NCI-H1694 (cell line): Measurements from ENCODE around the gene SFT2D2.

Source experiments
- DNase-seq: peaks from one replicate; lab custom pipeline; 2025; lab: John Stamatoyannopoulos, UW

The SFT2D2 gene

GRCh38 chr1:168223681-168224540 is 1.9 kb upstream of the SFT2D2 start:
- no peak for DNase-seq

GRCh38 chr1:168224991-168225390 is 813 bp upstream of the SFT2D2 start:
- no peak for DNase-seq

- DNase-seq: no peak
Observed at GRCh38 chr1:168227620-168228019, 1.8 kb downstream of the SFT2D2 start.

- no peak for DNase-seq
Observed at GRCh38 chr1:168229893-168230292, 4.1 kb downstream of the SFT2D2 start.

GRCh38 chr1:168230709-168231108 is 4.9 kb downstream of the SFT2D2 start:
- no peak for DNase-seq

GRCh38 chr1:168234846-168235547 is 9.2 kb downstream of the SFT2D2 start:
- peak; percentile 44 for DNase-seq

GRCh38 chr1:168235548-168235885 is 9.7 kb downstream of the SFT2D2 start:
- DNase-seq: no peak

- DNase-seq: no peak
Observed at GRCh38 chr1:168235937-168236336, 10.1 kb downstream of the SFT2D2 start.

GRCh38 chr1:168236836-168237611 is 11.2 kb downstream of the SFT2D2 start:
- no peak for DNase-seq

GRCh38 chr1:168243198-168243597 is 17.4 kb downstream of the SFT2D2 start:
- no peak for DNase-seq

GRCh38 chr1:168243636-168244212 is 17.9 kb downstream of the SFT2D2 start:
- DNase-seq: no peak

GRCh38 chr1:168245042-168245441 is 19.2 kb downstream of the SFT2D2 start:
- no peak for DNase-seq

- DNase-seq: no peak
Observed at GRCh38 chr1:168246506-168246905, 20.7 kb downstream of the SFT2D2 start.

GRCh38 chr1:168252204-168252733 is 26.5 kb downstream of the SFT2D2 start:
- DNase-seq: no peak

- DNase-seq: no peak
Observed at GRCh38 chr1:168256164-168256563, 30.4 kb downstream of the SFT2D2 start.

GRCh38 chr1:168257397-168257796 is 31.6 kb downstream of the SFT2D2 start:
- DNase-seq: no peak

GRCh38 chr1:168259567-168259966 is 33.8 kb downstream of the SFT2D2 start:
- no peak for DNase-seq

- DNase-seq: no peak
Observed at GRCh38 chr1:168260393-168260792, 34.6 kb downstream of the SFT2D2 start.

- no peak for DNase-seq
Observed at GRCh38 chr1:168261390-168261789, 35.6 kb downstream of the SFT2D2 start.

GRCh38 chr1:168263130-168263529 is 37.3 kb downstream of the SFT2D2 start:
- no peak for DNase-seq

- no peak for DNase-seq
Observed at GRCh38 chr1:168264296-168264695, 38.5 kb downstream of the SFT2D2 start.

- DNase-seq: no peak
Observed at GRCh38 chr1:168265596-168265995, 39.8 kb downstream of the SFT2D2 start.
